H1 (cell line): ENCODE results near the gene TTC31. TPM values are rescaled to one million over a fixed set of nuclear protein-coding genes. Genes with fewer than 3 reads are reported as not detected.
A peak's percentile ranks its signal among the peaks of the same experiment; 100 is the strongest.

Experiments
- ASH2L ChIP-seq: fragments of 200-600, 300-600 bp; sonication (generic); IDR thresholded peaks from one replicate; pipeline ENCODE4 v1.7.1; 2017; ENCODE audit warnings: low read length
- BACH1 ChIP-seq: IDR thresholded peaks from 2 replicates; pipeline ENCODE4 v1.6.1; 2012; ENCODE audit warnings: low read length, improper control_type of control experiment
- BCL11A ChIP-seq, 2 experiments: IDR thresholded peaks; one replicate each; pipeline ENCODE4 v1.6.1; 2011; ENCODE audit warnings: low read depth in 2 of 2, low read length in 2 of 2, mild to moderate bottlenecking in 2 of 2
- CEBPB ChIP-seq: IDR thresholded peaks from 2 replicates; pipeline ENCODE4 v1.6.1; 2012; ENCODE audit warnings: low read depth, low read length
- CHD1 ChIP-seq: IDR thresholded peaks from 2 replicates; pipeline ENCODE4 v1.6.1; 2012; ENCODE audit warnings: low read depth, low read length, improper control_type of control experiment
- CTBP2 ChIP-seq: IDR thresholded peaks from 2 replicates; pipeline ENCODE4 v1.7.0; 2011; ENCODE audit warnings: borderline replicate concordance, mild to moderate bottlenecking, moderate library complexity, mixed read lengths, low read length; ENCODE audit not compliant: insufficient read depth, insufficient read length
- E2F6 ChIP-seq: IDR thresholded peaks from 2 replicates; pipeline ENCODE4 v1.6.1; 2012; ENCODE audit warnings: inconsistent platforms
- FOSL1 ChIP-seq: IDR thresholded peaks from 2 replicates; pipeline ENCODE4 v1.6.1; 2011; ENCODE audit warnings: mild to moderate bottlenecking, low read depth, low read length, moderate library complexity; ENCODE audit not compliant: insufficient read depth
- KDM5A ChIP-seq: fragments of 200-600 bp; IDR thresholded peaks from 2 replicates; pipeline ENCODE4 v1.7.1; 2012; ENCODE audit warnings: mild to moderate bottlenecking, low read length, inconsistent platforms, mixed read lengths
- POLR2A ChIP-seq, 2 experiments: IDR thresholded peaks; 1 replicate in 1 of 2; 2 replicates in 1 of 2; pipeline ENCODE4 v1.6.1; 2011; ENCODE audit warnings: low read depth in 2 of 2, low read length in 2 of 2, mild to moderate bottlenecking in 2 of 2; ENCODE audit errors: control extremely low read depth in 1 of 2
- POLR2AphosphoS5 ChIP-seq: IDR thresholded peaks from 2 replicates; pipeline ENCODE4 v1.6.1; 2011; ENCODE audit warnings: low read depth, low read length
- RBBP5 ChIP-seq: IDR thresholded peaks from 2 replicates; pipeline ENCODE4 v1.7.1; 2012; ENCODE audit warnings: low read depth, mild to moderate bottlenecking, inconsistent platforms, low read length, moderate library complexity, borderline replicate concordance
- RNF2 ChIP-seq: fragments of 200-900, 300-1000 bp; sonication (generic); IDR thresholded peaks from 2 replicates; pipeline ENCODE4 v1.7.1; 2016; ENCODE audit warnings: borderline replicate concordance, low read depth, mild to moderate bottlenecking, antibody characterized with exemption, low read length; ENCODE audit not compliant: poor library complexity, severe bottlenecking; ENCODE audit errors: missing control alignments
- SAP30 ChIP-seq: fragments of 300-600 bp; sonication (generic); IDR thresholded peaks from 2 replicates; pipeline ENCODE4 v1.7.1; 2012; ENCODE audit warnings: low read length, moderate library complexity, mild to moderate bottlenecking, inconsistent platforms; ENCODE audit not compliant: insufficient read depth, insufficient replicate concordance
- SIX5 ChIP-seq: IDR thresholded peaks from 2 replicates; pipeline ENCODE4 v1.6.1; 2011; ENCODE audit warnings: mild to moderate bottlenecking, low read depth, low read length
- SP1 ChIP-seq: IDR thresholded peaks from 2 replicates; pipeline ENCODE4 v1.6.1; 2011; ENCODE audit warnings: low read depth, low read length
- SRF ChIP-seq: IDR thresholded peaks from 2 replicates; pipeline ENCODE4 v1.6.1; 2011; ENCODE audit warnings: mild to moderate bottlenecking, low read depth, low read length, moderate library complexity
- TAF7 ChIP-seq: optimal IDR thresholded peaks from 2 replicates; pipeline ENCODE3; 2011; ENCODE audit warnings: low read depth, mild to moderate bottlenecking, inconsistent platforms, low read length, moderate library complexity, borderline replicate concordance
- TBP ChIP-seq: IDR thresholded peaks from 2 replicates; pipeline ENCODE4 v1.6.1; 2011; ENCODE audit warnings: low read depth, low read length, improper control_type of control experiment
- TCF12 ChIP-seq: IDR thresholded peaks from 2 replicates; pipeline ENCODE4 v1.6.1; 2011; ENCODE audit warnings: low read depth, mild to moderate bottlenecking, low read length
- TEAD4 ChIP-seq: IDR thresholded peaks from 2 replicates; pipeline ENCODE4 v1.6.1; 2012; ENCODE audit warnings: low read depth, low read length, inconsistent platforms, mixed read lengths
- YY1 ChIP-seq: IDR thresholded peaks from 2 replicates; pipeline ENCODE4 v1.6.1; 2011; ENCODE audit warnings: low read depth, mild to moderate bottlenecking, low read length
- polyA plus RNA-seq, 7 experiments: library from polyadenylated mRNA; depleted of rRNA in 3 of 7; stranded (reverse) in 5 of 7; unstranded in 2 of 7; fragments of >200 nt in 5 of 7; fragments of 200-250 nt in 2 of 7; gene quantifications; 1 replicate in 5 of 7; 2 replicates in 1 of 7; 4 replicates in 1 of 7; pipeline versions ENCODE4 v1.2.1 to v1.2.3, GENCODE V29; 2011 to 2013; ENCODE audit warnings: missing spikeins in 2 of 7, mixed read lengths in 2 of 7
- total RNA-seq: library from RNA; stranded (reverse); fragmentation: NEBNext Ultra II Directional; extraction: Animal tissue kit (Norgen Biotek cat#: 25700); gene quantifications from 2 replicates; pipeline ENCODE4 v1.2.1, GENCODE V29; 2021
- TF ChIP-seq, protein P1 (sequence below): IDR thresholded peaks from 2 replicates; pipeline ENCODE4 v1.6.1; 2012; ENCODE audit warnings: inconsistent platforms

The TTC31 gene
- total and polyA plus RNA-seq, 2 of the 8 experiments (the other 6 are each of a cell fraction or from before 2014, with no cell fraction given): 28.8 to 29.9 TPM

DNA sequence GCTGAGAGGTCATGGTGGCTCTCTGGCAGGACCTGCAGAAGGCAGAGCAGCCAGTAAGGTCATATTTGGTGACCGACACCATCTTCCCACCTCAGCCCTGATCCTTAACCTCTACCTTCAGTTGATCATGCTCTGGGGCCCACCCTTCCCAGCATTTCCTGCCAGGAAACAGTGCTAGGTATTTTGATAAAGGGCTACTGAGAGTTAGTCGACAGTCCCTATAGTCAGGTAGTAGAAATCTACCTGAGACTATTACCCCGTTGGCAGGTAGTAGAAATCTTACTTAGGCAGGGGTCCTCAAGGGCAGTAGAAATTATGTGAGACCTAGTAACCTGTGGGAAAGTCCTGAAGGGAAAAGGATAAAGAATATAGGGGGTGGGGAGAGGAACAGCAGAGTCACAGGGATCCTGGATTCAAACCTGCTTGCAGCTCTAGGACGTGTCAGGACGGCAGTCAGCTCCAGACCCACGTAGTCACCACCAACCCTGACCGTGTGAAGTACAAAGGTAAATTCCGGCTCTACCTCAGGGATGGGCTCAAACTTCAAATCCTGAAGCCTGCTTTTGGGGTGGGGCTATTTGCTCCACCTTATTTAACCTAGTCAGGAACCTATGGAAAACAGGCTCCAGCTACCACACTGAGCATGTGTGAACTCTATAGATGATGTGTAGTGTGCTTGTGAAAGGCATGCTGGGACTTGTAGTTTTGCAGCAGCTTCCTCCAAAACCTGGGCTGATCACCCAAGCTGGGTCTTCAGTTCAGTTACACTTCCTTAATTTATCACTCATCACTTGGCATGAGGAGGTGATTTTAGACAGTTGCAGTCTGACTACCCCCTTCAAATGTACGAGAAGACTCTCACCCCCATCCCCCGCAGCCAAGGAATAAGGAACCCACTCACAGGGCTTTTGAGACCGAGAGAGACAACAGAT is 43.1 kb downstream of the TTC31 start, which contains the start of gene DQX1 (continued):
- TF ChIP-seq FOSL1: no peak
- no peak for TF ChIP-seq E2F6
- no peak for TF ChIP-seq RNF2
- TF ChIP-seq, protein P1, sequence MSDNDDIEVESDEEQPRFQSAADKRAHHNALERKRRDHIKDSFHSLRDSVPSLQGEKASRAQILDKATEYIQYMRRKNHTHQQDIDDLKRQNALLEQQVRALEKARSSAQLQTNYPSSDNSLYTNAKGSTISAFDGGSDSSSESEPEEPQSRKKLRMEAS: no peak
- TF ChIP-seq SAP30: no peak
- TF ChIP-seq BACH1: no peak
- TF ChIP-seq CHD1: no peak
- TF ChIP-seq POLR2A (IDR thresholded peaks at IDR 0.05; ENCODE audit: control extremely low read depth in 1 of 2, low read depth in 2 of 2, low read length in 2 of 2): 0 out of 3 replicates have a peak, but pooled peaks of 1 of the 2 experiments have one; percentile 26
- TF ChIP-seq POLR2AphosphoS5: peak; percentile 51
- peak; percentile 69 for TF ChIP-seq SIX5
- TF ChIP-seq ASH2L: no peak
- no peak for TF ChIP-seq RBBP5
- no peak for TF ChIP-seq TEAD4
- TF ChIP-seq TBP: no peak
- TF ChIP-seq BCL11A (IDR thresholded peaks at IDR 0.05; ENCODE audit: low read depth in 2 of 2, low read length in 2 of 2): no peak
- 0 out of 2 replicates have a peak, but pooled peaks have one; percentile 14 for TF ChIP-seq SP1
- TF ChIP-seq TCF12: no peak
- no peak for TF ChIP-seq KDM5A
- TF ChIP-seq TAF7: no peak
- no peak for TF ChIP-seq CEBPB
- TF ChIP-seq CTBP2: no peak
- TF ChIP-seq YY1: no peak
- TF ChIP-seq SRF: no peak
